Measurements from ENCODE around the gene FA2H.
"Not testable (repeated sequence)": the region's sequence is repeated elsewhere in the genome, so short reads cannot be mapped to it uniquely, and the experiment has no call there.

Gene FA2H

DNA sequence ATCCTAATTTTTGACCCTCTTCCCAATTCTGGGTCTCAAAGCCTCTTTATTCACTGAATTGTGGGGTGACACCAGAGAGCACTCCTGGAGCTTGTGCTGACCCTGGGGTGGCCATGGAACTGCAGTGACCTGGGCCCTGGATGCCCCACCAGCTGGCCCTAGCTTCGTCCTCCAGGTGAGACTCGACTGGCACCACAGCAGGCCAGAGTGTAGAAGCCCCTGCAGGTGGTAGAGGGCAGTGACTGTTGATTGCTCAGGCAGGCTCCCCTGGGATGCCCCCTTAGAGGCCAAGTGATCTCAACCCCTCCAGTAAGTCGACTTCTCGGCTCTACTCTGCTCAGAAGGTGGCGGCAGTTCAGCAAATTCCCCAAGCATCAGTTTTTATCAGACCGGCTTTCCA lies 6.4 kb downstream of the FA2H start:
- TF ChIP-seq, protein P1, sequence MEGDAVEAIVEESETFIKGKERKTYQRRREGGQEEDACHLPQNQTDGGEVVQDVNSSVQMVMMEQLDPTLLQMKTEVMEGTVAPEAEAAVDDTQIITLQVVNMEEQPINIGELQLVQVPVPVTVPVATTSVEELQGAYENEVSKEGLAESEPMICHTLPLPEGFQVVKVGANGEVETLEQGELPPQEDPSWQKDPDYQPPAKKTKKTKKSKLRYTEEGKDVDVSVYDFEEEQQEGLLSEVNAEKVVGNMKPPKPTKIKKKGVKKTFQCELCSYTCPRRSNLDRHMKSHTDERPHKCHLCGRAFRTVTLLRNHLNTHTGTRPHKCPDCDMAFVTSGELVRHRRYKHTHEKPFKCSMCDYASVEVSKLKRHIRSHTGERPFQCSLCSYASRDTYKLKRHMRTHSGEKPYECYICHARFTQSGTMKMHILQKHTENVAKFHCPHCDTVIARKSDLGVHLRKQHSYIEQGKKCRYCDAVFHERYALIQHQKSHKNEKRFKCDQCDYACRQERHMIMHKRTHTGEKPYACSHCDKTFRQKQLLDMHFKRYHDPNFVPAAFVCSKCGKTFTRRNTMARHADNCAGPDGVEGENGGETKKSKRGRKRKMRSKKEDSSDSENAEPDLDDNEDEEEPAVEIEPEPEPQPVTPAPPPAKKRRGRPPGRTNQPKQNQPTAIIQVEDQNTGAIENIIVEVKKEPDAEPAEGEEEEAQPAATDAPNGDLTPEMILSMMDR (conservative IDR thresholded peaks at IDR 0.05): no peak
- H3K27ac ChIP-seq: no peak overlapping the region

GRCh38 chr16:74767749-74768148 lies 6.9 kb downstream of the FA2H start:
- TF ChIP-seq, protein P1 (conservative IDR thresholded peaks at IDR 0.05): no peak

DNA sequence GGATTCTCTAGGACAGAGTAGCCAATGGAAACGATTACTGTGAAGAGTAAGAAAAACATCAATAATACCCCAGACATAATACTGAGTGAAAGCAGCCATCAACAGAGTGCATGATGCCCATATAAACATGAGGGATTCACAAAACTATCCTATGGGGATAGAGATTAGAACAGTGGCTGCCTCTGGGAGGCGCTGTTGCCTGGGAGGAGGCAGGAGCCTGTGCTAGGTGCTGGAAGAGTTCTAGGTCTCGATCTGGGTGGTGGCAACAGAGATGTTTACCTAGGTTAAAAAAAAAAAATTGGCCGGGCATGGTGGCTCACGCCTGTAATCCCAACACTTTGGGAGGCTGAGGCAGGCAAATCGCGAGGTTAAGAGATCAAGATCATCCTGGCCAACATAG lies 7.9 kb downstream of the FA2H start:
- TF ChIP-seq, protein P1 (conservative IDR thresholded peaks at IDR 0.05): no peak

More at GRCh38 chr16:74767749-74768148, 6.9 kb downstream of the FA2H start:
- H3K27ac ChIP-seq: no peak overlapping the region

DNA sequence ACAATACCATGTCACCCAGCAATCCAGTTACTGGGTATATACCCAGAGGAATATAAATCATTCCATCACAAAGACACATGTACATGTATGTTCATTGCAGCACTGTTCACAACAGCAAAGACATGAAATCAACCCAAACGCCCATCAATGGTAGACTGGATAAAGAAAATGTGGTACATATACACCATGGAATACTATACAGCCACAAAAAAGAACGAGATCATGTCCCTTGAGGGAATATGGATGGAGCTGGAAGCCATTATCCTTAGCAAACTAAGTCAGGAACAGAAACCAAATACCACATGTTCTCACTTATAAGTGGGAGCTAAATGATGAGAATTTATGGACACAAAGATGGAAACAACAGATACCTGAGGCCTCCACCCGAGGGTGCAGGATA lies 10.4 kb downstream of the FA2H start:
- not testable (repeated sequence) for H3K27ac ChIP-seq

More for the DNA sequence above, 7.9 kb downstream of the FA2H start:
- H3K27ac ChIP-seq: no peak overlapping the region

DNA sequence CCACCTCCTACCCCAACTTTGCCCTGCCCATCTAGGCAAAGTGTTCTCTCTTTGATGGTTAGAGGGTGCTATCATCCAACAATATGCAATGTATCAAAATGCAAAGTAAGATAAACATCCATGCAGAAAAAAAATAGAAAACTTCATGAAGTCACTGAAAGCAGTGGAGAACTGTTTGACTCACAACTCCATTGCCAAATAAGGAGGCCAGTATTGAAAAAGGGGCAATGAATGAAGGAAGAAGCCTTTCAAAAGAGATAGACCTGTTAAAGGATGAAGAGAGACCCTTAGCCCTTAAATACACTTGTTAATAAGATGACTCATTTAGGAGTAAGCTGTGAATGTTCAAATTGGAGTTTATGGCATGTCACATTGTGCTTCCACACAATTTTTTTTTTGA lies 13.0 kb downstream of the FA2H start:
- TF ChIP-seq, protein P1 (conservative IDR thresholded peaks at IDR 0.05): no peak

DNA sequence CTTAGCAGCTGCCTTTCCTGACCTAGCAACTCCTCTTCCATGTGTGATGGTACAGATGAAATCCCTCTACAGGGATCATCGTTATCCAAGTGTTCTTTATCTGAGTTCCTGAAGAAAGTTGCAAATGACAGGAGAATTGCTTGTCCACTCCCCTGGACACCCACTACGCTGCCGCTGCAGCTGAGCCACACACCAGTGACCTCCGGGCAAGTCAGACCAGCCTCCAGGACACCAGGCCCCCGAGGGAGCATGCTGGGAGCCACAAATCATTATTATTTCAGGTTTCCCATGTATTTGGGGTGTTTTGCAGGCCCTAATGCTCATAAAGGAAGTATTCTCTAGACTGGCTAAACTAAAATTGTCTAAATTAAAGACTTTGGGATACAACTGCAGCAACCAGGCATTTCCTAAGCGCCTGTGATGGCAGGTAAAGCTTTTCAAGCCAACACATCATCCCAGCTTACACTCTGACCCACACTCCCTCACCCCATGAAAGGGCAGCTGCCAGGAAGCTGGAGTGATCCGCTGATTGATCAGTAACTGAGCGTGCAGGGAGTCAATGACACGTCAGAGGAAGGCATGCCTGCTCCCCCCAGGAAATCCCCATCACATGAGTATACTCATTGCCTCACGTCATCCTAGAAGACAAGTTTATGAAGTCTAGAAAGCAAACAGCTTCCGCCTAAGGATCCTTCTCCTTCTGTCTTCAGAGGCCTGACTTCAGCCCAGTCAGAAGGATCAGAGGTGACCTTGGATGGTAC lies 14.4 kb downstream of the FA2H start:
- TF ChIP-seq, protein P1 (conservative IDR thresholded peaks at IDR 0.05): no peak
- H3K27ac ChIP-seq: no peak overlapping the region

More for the DNA sequence above, 13.0 kb downstream of the FA2H start:
- no peak overlapping the region for H3K27ac ChIP-seq

DNA sequence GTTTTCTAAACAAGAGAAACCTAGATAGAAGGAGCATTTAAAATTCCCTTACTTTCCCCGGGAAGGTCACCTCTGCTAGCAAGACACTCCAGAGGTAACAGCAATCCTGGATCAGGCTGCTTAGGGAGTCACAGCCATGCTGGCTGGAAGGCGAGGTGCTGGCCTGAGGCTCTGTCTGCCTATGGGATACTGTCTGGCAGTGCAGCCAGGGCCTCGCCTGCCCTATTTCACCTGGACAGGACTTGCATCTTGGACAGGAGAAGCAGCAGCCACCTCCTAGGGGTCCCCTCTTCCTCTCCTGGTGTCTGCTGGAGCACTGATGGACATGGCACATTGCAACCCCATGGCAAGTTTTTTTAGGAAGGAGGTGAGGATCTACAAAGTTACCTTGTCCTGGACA lies 15.1 kb downstream of the FA2H start:
- TF ChIP-seq, protein P1 (conservative IDR thresholded peaks at IDR 0.05): no peak

DNA sequence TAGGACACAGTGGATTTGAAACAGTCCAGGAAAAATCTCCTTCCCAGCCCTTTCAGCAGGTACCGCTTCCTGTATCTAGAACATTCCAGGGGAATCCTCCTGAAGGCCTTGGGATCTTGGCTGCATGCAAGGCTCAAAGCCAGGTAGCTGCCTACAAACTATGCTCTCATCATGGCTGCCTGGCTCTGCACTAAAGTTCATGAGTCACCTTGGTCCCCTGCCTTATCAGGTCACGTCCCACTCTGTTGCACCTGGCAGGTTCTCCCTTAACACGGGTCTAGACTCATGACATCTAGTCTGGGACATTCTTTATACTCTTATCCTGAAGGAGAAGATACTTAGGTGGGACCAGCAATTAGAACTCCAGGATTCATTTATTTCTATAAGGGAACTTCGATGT lies 15.8 kb downstream of the FA2H start:
- TF ChIP-seq, protein P1 (conservative IDR thresholded peaks at IDR 0.05): no peak

More for the DNA sequence above, 15.1 kb downstream of the FA2H start:
- no peak overlapping the region for H3K27ac ChIP-seq

More for the DNA sequence above, 15.8 kb downstream of the FA2H start:
- H3K27ac ChIP-seq: no peak overlapping the region

All from VCaP (cell line).